Endothelial cell of umbilical vein (primary cell): ENCODE results near the gene PLCD1.

ENCODE experiments used
- CTCF ChIP-seq, 2 donors: IDR thresholded peaks; 1 replicate in 1 of 2; 2 replicates in 1 of 2; pipeline ENCODE4 v1.5.1; 2011; ENCODE audit warnings: low read length in 2 of 2, mild to moderate bottlenecking in 2 of 2, moderate library complexity in 2 of 2, control low read depth in 1 of 2, inconsistent platforms in 1 of 2, low read depth in 1 of 2; ENCODE audit not compliant: insufficient read depth in 1 of 2; ENCODE audit errors: extremely low read depth in 1 of 2
- FOS ChIP-seq: IDR thresholded peaks from 2 replicates; pipeline ENCODE4 v1.6.1; 2011; ENCODE audit warnings: mild to moderate bottlenecking, low read length, moderate library complexity, borderline replicate concordance; ENCODE audit not compliant: insufficient read depth
- MAX ChIP-seq: IDR thresholded peaks from 2 replicates; pipeline ENCODE4 v1.6.1; 2011; ENCODE audit not compliant: insufficient read depth, insufficient read length

DNA sequence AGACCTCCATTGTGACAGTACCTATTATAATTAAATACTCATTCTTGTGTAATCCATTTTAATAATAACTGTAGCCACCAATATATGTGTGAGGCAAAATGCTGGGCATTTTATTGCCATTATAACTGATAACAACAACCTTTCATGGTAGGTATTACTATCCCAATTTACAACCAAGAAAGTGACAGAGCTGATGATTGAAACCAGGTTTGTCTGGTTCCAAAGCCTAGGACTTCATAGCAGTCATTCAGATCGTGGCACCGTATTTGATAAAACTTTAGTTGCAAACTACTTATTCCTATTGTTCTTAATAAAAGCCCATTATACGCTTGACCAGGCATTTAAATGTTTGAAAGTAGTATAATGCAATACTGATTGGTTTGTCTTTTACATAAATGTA, 65.3 kb downstream of the PLCD1 start:
- TF ChIP-seq CTCF (IDR thresholded peaks at IDR 0.05; ENCODE audit: extremely low read depth in 1 of 2, insufficient read depth in 1 of 2, low read depth in 1 of 2, low read length in 2 of 2) (no peak), FOS (no peak), MAX (no peak)
